ENCODE data around the gene CSAG1.
"Not testable (repeated sequence)": the region's sequence is repeated elsewhere in the genome, so short reads cannot be mapped to it uniquely, and the experiment has no call there.

Gene CSAG1

GRCh38 chrX:152733261-152733975 is at the start of gene CSAG1, which contains the start of gene MAGEA12:
TSS of gene CSAG1 (minus strand) at chrX:152733721. CDS start at chrX:152732460, 1,261 bp downstream.
TSS of gene MAGEA12 (plus strand) at chrX:152733757. CDS start at chrX:152736162, 2,405 bp downstream.
- no peak for DNase-seq (ENCODE audit: low spot score)

GRCh38 chrX:152769549-152770289 is 36.2 kb upstream of the CSAG1 start, which contains the start of gene MAGEA6:
TSS of gene MAGEA6 (minus strand) at chrX:152769689. CDS start at chrX:152767650, 2,039 bp downstream.
- not testable (repeated sequence) for DNase-seq (ENCODE audit: low spot score)

GRCh38 chrX:152766562-152766961 is 33.0 kb upstream of the CSAG1 start:
- DNase-seq (ENCODE audit: low spot score) = not testable (repeated sequence)

- not testable (repeated sequence) for DNase-seq (ENCODE audit: low spot score)
Measured at GRCh38 chrX:152761582-152761981, 28.1 kb upstream of the CSAG1 start.

- DNase-seq (ENCODE audit: low spot score) = not testable (repeated sequence)
Measured at GRCh38 chrX:152759544-152759943, 26.0 kb upstream of the CSAG1 start.

- not testable (repeated sequence) for DNase-seq (ENCODE audit: low spot score)
Measured at GRCh38 chrX:152758918-152759317, 25.4 kb upstream of the CSAG1 start, which contains the start of gene CSAG3. TSS of gene CSAG3 (plus strand) at chrX:152759218.

GRCh38 chrX:152754871-152755270 is 21.4 kb upstream of the CSAG1 start:
- DNase-seq (ENCODE audit: low spot score) = not testable (repeated sequence)

- DNase-seq (ENCODE audit: low spot score) = not testable (repeated sequence)
Measured at GRCh38 chrX:152753686-152754650, 20.4 kb upstream of the CSAG1 start, which contains the start of gene MAGEA2. TSS of gene MAGEA2 (minus strand) at chrX:152753842. CDS start at chrX:152751363, 2,479 bp downstream.

GRCh38 chrX:152738560-152738959 is 5.0 kb upstream of the CSAG1 start:
- no peak for DNase-seq (ENCODE audit: low spot score)

- DNase-seq (ENCODE audit: low spot score) = not testable (repeated sequence)
Measured at GRCh38 chrX:152736528-152736927, 3.0 kb upstream of the CSAG1 start.

GRCh38 chrX:152735860-152736511 is 2.5 kb upstream of the CSAG1 start:
- no peak for DNase-seq (ENCODE audit: low spot score)

GRCh38 chrX:152735101-152735500 is 1.6 kb upstream of the CSAG1 start:
- no peak for DNase-seq (ENCODE audit: low spot score)

- not testable (repeated sequence) for DNase-seq (ENCODE audit: low spot score)
Measured at GRCh38 chrX:152734143-152734858, 780 bp upstream of the CSAG1 start.

GRCh38 chrX:152725409-152725808 is 8.1 kb downstream of the CSAG1 start:
- no peak for DNase-seq (ENCODE audit: low spot score)

- not testable (repeated sequence) for DNase-seq (ENCODE audit: low spot score)
Measured at GRCh38 chrX:152713815-152714787, 19.4 kb downstream of the CSAG1 start, which contains the start of gene MAGEA2B. TSS of gene MAGEA2B (plus strand) at chrX:152714628. CDS start at chrX:152717107, 2,479 bp downstream.

- not testable (repeated sequence) for DNase-seq (ENCODE audit: low spot score)
Measured at GRCh38 chrX:152713195-152713594, 20.3 kb downstream of the CSAG1 start.

GRCh38 chrX:152709173-152709572 is 24.3 kb downstream of the CSAG1 start, which contains the start of gene CSAG2:
TSS of gene CSAG2 (minus strand) at chrX:152709273. CDS start at chrX:152709112, 161 bp downstream.
- DNase-seq (ENCODE audit: low spot score) = not testable (repeated sequence)

GRCh38 chrX:152706500-152706899 is 27.0 kb downstream of the CSAG1 start:
- DNase-seq (ENCODE audit: low spot score) = not testable (repeated sequence)

- not testable (repeated sequence) for DNase-seq (ENCODE audit: low spot score)
Measured at GRCh38 chrX:152700390-152700789, 33.1 kb downstream of the CSAG1 start.
